Renal cortex interstitium (tissue), 15 donors: ENCODE results near the gene KREMEN2. TPM values are rescaled to one million over a fixed set of nuclear protein-coding genes. Genes with fewer than 3 reads are reported as not detected.
"Not testable (repeated sequence)": the region's sequence is repeated elsewhere in the genome, so short reads cannot be mapped to it uniquely, and the experiment has no call there.

Experiments
- DNase-seq, 11 donors: peaks; one replicate each; pipeline ENCODE4 v3.0.0-alpha.2; 2013; ENCODE audit warnings: low read depth in 9 of 11, low spot score in 4 of 11; ENCODE audit errors: extremely low read depth in 1 of 11
- long read RNA-seq, 16 experiments: transcript quantifications; one replicate each; lab custom pipeline, GENCODE V29; 2026
- polyA plus RNA-seq, 3 donors: library from polyadenylated mRNA; unstranded; fragments of 120-200 nt; gene quantifications; one replicate each; pipeline ENCODE4 v1.2.1, GENCODE V29; 2013; ENCODE audit not compliant: insufficient read length in 3 of 3

The KREMEN2 gene
- 1 to 10 TPM; 1.3 to 2.6 (median 2.0) TPM for polyA plus RNA-seq
- long read RNA-seq, donor 1, result 0 reads
- long read RNA-seq, donor 2, partial matches to known transcripts, result 0 of 2 reads
- long read RNA-seq, donor 2, other reads (novel, unspliced or antisense), result 0 of 2 reads
- long read RNA-seq, donor 3, partial matches to known transcripts, result 0 of 3 reads
- long read RNA-seq, donor 3, other reads (novel, unspliced or antisense), result 0 of 3 reads
- long read RNA-seq, donor 4, partial matches to known transcripts, result 0 of 1 reads
- long read RNA-seq, donor 4, other reads (novel, unspliced or antisense), result 0 of 1 reads
- long read RNA-seq, donor 5, result 0 reads
- long read RNA-seq, donor 6, partial matches to known transcripts, result 0 of 2 reads
- long read RNA-seq, donor 6, other reads (novel, unspliced or antisense), result 0 of 2 reads
- long read RNA-seq, donor 7, partial matches to known transcripts, result 0 of 2 reads
- long read RNA-seq, donor 7, other reads (novel, unspliced or antisense), result 0 of 2 reads
- long read RNA-seq, donor 8, result 0 reads
- long read RNA-seq, donor 9, partial matches to known transcripts, result 0 of 1 reads
- long read RNA-seq, donor 9, other reads (novel, unspliced or antisense), result 0 of 1 reads
- long read RNA-seq, donor 10, partial matches to known transcripts, result 0 of 1 reads
- long read RNA-seq, donor 10, other reads (novel, unspliced or antisense), result 0 of 1 reads
- long read RNA-seq, donor 11, result 0 reads
- long read RNA-seq, donor 12, result 0 reads
- long read RNA-seq, donor 13, result 0 reads
- long read RNA-seq, donor 14, result 0 reads
- long read RNA-seq, donor 15, partial matches to known transcripts, result 7 of 9 reads
- long read RNA-seq, donor 15, other reads (novel, unspliced or antisense), result 0 of 9 reads
- long read RNA-seq, donor 16, partial matches to known transcripts, result 0 of 2 reads
- long read RNA-seq, donor 16, other reads (novel, unspliced or antisense), result 0 of 2 reads

DNA sequence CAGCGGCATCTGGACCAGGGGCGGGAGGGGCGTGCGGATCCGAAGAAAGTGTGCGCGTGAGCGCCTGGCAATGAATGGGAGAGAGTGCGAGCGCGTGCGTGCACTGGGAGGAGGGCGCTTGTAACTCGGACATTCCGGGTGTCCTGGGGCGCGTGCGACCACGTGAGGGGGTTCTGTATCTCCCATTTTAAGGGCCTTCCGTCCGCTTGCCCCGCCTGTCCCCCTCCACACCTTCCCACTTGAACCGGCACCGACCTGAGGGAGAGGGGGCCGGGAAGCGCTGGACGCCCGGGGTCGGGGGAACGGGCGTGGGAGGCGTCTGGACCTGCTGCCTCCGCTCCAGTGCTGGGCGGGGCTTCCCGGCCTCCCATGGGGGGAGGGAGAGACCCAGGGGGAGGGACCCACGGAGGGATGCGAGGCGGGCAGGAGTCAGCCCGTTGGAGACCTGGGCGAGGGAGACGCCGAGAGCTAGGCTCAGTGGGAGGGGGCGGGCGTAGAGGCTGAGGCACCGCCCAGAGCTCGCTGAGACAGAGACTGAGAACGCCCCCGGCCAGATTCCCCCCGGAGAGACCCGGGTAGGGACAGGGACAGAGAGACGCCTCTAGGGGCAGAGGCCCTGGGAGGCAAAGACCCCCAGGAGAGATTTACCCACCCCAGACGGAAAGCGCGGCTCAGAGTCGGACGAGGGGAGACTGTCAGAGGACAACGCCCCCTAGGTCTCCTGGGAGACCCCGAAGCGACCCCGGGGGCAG lies at the start of gene KREMEN2:
Gene KREMEN2 (plus strand): TSS at position 553 of the 752 bp plus-strand sequence. CDS start 246 bp downstream, outside the sequence.
- no peak for DNase-seq

DNA sequence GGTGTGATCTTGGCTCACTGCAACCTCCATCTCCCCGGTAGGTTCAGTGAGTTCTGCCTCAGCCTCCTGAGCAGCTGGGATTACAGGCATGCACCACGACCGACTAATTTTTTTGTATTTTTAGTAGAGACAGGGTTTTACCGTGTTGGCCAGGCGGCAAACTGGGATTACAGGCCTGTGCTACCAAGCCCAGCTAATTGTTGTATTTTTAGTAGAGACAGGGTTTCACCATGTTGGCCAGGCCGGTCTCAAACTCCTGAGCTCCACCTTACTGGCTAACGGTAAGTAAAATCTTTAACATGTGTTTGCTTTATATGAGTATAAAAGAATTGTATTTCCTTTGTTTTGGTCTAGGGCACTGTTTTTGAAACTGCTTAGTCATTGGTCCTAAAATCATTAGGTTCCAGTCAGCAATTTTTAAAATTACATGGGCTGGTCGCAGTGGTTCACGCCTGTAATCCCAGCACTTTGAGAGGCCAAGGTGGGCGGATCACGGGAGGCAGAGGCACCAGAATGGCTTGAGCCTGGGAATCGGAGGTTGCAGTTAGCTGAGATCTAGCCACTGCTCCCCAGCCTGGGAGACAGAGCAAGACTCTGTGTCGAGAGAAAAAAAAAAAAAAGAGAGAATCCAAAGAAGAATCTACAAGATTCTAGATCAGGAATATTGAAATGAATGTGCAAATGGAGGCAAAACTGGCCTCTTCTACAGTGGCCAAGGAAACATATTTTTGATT lies 48.7 kb upstream of the KREMEN2 start:
- no peak for DNase-seq

GRCh38 chr16:2919511-2920255 lies 44.4 kb upstream of the KREMEN2 start:
- peak in 9 of 11 donors; percentile 54 to 81 (median 74) for DNase-seq

DNA sequence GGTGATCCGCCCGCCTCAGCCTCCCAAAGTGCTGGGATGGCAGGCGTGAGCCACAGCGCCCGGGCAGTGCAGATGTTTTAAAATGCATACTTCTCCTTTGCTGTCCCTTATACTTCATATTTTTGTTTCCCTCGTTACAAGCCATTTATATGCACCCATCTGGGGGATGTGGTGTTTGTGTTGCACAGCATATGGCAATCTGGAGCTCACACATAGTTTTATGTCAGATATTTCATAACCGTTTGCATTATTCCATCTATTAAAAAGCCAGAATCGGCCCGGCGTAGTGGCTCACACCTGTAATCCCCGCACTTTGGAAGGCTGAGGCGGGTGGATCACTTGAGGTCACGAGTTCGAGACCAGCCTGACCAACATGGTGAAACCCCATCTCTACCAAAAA lies 40.6 kb upstream of the KREMEN2 start:
- no peak for DNase-seq

DNA sequence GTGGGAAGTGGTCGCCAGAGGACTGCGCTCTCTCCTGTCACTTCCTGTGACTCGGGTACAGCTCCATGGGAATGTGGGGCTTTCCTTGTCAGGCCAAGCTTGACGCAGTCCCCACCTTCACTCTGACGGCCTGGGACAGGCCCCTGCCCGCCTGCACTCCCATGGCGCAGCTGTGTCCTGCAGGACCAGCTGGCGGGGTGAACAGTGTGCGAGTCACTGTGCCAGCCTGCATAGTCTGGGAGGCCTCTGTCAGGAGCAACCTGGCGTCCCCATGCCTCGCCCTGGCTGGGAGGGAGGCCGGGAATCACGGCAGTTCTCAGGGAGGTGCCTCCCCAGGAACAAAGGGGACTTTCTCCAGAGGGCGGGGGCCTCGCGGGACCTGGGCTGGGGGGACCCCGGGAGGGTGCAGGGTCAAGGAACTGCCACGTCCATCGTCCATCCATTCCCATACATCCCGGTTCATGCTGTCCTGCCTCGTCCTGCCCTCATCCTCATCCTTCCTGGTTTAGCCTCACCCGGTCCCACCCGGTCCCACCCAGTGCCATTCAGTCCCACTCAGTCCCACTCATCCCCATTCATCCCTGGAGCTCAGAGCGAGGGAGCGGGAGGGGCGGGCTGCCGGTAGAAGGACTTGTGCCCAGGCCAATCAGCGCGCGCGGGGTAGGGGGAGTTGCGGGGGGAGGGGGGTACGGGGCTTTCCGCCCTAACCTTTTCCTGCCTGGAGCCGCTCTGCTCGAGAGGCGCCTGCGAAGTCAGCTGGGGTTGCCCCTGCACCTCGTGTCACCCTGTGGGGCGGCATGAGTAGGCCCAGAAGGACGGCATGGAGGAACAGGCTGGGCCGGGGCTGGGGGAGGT lies 38.9 kb upstream of the KREMEN2 start:
- DNase-seq, result no peak

DNA sequence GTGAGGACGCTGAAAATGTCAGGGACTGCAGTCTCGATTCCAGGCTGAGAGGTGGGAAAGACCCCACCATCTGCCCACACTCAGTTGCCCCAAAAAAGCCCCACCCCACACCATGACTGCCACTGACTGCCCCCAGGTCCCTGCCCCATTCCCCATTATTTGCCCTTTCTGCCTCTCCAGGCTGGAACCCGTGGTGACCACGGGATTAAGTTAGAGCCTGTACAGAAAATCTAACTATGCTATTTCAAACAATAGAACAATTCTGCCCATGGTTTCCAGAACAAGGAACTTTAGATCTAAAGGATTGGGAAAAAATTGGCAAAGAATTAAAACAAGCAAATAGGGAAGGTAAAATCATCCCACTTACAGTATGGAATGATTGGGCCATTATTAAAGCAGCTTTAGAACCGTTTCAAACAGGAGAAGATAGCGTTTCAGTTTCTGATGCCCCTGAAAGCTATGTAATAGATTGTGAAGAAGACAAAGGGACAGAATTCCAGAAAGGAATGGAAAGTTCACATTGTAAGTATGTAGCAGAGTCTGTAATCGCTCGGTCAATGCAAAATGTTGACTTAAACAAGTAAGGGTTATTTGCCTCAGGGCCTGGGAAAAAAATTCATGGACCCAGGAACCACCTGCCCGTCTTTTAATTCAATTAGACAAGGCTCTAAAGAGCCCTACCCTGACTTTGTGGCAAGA lies 38.0 kb upstream of the KREMEN2 start:
- DNase-seq, result no peak

- no peak for DNase-seq
Measured at GRCh38 chr16:2926650-2926999, 37.5 kb upstream of the KREMEN2 start.

DNA sequence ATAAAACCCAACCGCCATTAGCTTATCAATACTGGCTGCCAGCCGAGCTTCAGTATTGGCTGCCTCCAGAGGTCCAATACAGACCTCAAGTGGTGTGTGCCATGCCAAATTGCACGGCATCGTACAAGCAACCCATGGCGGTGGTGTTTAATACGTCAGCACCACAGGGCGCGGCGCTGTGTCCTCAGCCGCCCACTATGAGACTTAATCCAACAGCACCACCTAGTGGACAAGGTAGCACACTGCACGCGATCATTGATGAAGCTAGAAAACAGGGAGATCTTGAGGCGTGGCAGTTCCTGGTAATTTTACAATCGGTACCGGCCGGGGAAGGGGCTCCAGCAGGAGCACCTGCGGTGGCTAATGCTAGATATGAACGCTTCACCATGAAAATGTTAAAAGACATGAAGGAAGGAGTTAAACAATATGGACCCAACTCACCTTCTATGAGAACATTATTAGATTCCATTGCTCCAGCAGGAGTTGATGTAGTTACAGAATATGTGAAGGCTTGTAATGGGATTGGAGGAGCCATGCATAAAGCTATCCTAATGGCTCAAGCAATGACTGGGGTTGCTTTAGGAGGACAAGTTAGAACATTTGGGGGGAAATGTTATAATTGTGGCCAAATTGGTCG lies 36.9 kb upstream of the KREMEN2 start:
- DNase-seq, result peak in 10 of 11 donors; percentile 67 to 88 (median 78)

- DNase-seq, result not testable (repeated sequence)
Measured at GRCh38 chr16:2928151-2928550, 35.9 kb upstream of the KREMEN2 start.

DNA sequence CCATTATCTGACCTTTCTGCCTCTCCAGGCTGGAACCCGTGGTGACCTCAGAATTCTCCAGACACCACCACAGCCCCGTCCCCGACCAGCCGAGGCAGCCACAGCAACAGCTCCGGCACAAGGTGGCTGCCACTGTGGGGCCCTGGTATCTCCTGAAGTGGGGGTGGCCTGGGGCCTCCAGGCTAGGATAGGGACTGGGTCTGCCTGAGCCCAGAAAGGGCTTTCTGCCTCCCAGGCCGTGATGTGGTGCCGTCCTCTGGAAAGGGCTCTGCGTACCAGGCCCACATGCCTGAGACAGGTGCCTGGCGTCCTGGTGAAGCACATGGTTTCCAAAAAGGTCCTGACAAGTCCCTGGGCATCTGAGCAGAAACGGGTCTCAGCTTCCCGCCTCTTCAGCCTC lies 35.3 kb upstream of the KREMEN2 start:
- no peak for DNase-seq

DNA sequence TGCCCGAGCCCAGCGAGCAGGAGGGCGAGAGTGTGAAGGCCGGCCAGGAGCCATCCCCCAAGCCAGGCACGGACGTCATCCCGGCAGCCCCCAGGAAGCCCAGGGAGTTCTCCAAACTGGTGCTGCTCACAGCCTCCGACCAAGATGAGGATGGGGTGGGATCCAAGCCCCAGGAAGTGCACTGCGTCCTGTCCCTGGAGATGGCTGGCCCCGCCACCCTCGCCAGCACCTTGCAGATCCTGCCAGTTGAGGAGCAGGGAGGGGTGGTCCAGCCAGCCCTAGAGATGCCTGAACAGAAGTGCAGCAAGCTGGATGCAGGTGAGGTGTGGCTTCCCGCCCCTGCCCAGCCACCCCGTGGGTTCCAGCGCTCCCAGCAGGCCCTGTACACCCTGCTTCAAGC lies 34.4 kb upstream of the KREMEN2 start:
- no peak for DNase-seq

GRCh38 chr16:2930236-2930635 lies 33.8 kb upstream of the KREMEN2 start:
- no peak for DNase-seq

- not testable (repeated sequence) for DNase-seq
Measured at GRCh38 chr16:2931231-2931914, 32.7 kb upstream of the KREMEN2 start.

DNA sequence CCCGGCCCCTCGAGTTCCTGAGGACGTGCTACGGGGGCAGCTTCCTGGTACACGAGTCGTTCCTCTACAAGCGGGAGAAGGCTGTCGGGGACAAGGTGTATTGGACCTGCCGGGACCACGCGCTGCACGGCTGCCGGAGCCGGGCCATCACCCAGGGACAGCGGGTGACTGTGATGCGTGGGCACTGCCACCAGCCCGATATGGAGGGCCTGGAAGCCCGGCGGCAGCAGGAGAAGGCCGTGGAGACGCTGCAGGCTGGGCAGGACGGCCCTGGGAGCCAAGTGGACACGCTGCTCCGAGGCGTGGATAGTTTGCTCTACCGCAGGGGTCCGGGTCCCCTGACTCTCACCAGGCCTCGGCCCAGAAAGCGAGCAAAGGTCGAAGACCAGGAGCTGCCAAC lies 30.9 kb upstream of the KREMEN2 start:
- no peak for DNase-seq

GRCh38 chr16:2933701-2934100 lies 30.4 kb upstream of the KREMEN2 start:
- no peak for DNase-seq

GRCh38 chr16:2934450-2934849 lies 29.6 kb upstream of the KREMEN2 start:
- DNase-seq, result no peak
